Activated CD4-positive, alpha-beta T cell treated with anti-CD3 and anti-CD28 coated beads, Interleukin-2, amount 50 U/mL, for 4 hours (primary cell): ENCODE measurements around the gene TRIM47.
"Not testable (repeated sequence)": the region's sequence is repeated elsewhere in the genome, so short reads cannot be mapped to it uniquely, and the experiment has no call there.

Experiments used
- DNase-seq, 2 experiments: peaks; one replicate each; pipeline ENCODE4 v3.0.0-alpha.2; 2020

Gene TRIM47

GRCh38 chr17:75865404-75866188 is 12.8 kb downstream of the TRIM47 start:
- not testable (repeated sequence) for DNase-seq

DNA sequence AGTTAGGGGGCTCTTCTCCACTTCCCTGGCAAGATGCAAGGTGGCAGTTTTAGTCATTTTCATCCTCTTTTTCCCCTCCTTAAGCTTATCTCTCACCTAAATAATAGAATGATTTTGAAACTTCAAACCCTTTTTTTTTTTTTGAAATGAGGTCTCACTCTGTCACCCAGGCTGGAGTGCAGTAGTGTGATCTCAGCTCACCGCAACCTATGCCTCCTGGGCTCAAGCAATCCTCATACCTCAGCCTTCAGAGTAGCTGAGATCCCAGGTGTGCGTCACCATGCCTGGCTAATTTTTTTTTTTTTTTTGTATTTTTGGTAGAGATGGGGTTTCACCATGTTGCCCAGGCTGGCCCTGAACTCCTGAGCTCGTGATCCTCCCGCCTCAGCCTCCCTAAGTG is 13.5 kb downstream of the TRIM47 start:
- not testable (repeated sequence) for DNase-seq

- DNase-seq = no peak
Observed at GRCh38 chr17:75864448-75864871, 13.9 kb downstream of the TRIM47 start.

GRCh38 chr17:75861927-75862317 is 16.5 kb downstream of the TRIM47 start:
- DNase-seq = no peak

DNA sequence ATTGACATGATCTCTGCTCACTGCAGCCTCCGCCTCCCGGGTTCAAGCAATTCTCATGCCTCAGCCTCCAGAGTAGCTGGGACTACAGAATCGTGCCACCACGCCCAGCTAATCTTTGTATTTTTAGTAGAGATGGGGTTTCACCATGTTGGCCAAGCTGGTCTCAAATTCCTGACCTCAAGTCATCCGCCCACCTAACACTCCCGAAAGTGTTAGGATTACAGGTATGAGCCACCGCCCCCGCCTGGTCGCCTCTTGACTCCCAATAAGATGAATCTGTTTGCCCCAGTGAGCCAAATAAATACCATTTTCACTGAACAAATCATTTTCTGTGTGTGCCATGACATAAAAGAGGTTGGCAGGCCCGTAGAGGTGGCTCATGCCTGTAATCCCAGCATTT is 19.0 kb downstream of the TRIM47 start:
- not testable (repeated sequence) for DNase-seq

GRCh38 chr17:75856062-75856756 is 22.2 kb downstream of the TRIM47 start:
- no peak for DNase-seq

- DNase-seq = peak; percentile 97 to 98
Observed at GRCh38 chr17:75855310-75856061, 22.9 kb downstream of the TRIM47 start, which contains the start of gene WBP2. Gene WBP2, minus strand, starts transcription at chr17:75855335. Its CDS starts 38 bp downstream, at chr17:75855297.

GRCh38 chr17:75854881-75855309 is 23.5 kb downstream of the TRIM47 start:
- DNase-seq = no peak

DNA sequence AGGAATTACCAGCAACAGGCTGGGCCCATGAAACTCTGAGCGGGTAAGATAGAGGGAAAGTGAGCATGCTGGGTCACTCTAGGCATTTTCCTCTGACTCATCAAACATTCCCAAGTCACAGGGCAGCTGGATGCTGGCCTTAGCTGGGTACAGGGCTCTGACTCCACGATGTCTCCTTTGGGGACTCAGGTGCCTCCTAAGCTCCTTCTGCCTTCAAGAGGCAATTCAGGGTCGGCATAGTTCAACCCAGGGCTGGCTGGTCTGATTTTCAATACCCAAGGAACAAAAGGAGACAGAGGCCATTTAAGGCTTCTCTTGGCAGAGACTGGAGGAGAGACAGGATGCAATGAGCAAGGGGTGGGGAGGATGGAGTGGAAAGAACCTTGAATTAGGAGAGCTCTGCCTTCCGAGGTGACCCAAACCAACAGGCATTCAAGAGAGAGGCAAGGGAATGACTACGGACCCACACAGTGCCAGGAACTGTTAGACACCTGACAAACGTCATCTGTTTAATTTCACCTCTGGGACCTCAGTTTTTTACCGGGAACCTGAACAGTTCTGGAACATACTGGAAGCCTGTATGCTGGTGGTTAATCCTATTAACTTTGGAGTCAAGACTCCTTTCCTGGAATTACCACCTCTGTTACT is 24.2 kb downstream of the TRIM47 start:
- no peak for DNase-seq

DNA sequence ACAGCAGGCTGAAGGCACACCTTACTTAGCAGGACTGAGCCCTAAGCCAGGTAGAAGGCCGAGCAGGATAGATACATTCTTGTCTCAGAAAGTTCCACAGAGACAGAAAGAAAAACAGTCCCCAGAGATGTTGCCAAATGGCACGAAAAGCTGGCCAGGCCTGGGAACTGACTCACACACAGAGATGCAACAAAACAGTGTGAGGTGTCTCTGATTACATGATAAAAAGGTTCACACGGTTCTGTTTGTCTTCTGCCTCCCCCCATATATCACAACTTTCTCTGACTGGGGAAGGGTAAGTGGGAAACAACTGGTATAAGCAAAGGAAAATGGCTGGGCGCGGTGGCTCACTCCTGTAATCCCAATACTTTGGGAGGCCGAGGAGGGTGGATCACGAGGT is 24.9 kb downstream of the TRIM47 start:
- DNase-seq = no peak

GRCh38 chr17:75851693-75851991 is 26.7 kb downstream of the TRIM47 start:
- not testable (repeated sequence) for DNase-seq

DNA sequence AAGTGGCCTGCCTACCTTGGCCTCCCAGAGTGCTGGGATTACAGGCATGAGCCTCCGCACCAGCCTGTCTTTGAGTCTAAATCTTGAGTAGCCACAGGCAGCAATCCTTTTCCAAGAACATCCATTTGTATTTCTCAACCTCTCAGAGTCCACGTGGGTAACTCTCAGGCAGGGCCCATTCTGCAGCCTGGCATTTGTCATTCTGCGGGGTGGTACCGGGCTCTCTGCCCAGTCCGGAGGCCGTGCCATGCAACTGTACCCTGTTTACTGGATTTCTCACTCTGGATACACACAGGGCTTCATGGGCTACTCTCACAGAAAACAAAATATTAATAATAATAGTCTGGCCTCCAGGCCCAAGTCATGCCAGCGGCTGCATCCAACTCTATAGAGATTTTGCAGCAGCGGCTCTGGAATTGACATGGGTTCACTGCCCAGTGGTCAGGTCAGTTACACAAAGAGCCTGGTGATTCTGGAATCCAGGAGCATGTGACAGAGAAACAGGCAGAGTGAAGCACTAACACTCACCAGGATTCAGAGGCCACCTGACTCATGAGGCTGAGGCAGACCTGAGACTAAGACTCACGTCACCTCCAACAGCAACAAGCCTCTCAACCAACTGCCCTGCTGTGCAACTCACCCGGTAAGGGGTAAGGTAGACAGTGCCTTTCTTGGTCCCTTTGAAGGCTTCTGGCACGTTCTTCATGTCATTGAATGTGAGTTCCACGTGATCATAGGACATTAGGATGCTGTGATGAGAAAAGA is 27.3 kb downstream of the TRIM47 start:
- DNase-seq = no peak

DNA sequence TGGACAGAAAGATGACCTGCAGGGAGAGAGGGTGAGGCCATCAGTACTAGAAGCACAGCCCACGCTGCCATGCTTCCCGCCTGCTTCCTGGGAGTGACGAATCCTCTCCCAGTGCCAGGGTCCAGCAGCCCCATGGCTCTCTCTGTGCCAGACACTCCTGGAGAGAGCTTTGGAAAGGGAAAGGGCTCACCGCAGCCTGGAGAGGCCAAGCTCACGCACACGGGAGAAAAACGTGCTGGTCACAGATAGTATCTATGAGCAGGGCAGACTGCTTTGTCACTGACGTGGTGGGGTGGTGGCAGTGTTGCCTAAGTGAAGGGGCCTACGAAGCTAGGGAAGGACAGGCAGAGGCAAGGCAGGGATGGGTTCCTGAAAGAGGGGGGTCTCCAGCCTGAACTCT is 28.7 kb downstream of the TRIM47 start:
- DNase-seq = no peak

DNA sequence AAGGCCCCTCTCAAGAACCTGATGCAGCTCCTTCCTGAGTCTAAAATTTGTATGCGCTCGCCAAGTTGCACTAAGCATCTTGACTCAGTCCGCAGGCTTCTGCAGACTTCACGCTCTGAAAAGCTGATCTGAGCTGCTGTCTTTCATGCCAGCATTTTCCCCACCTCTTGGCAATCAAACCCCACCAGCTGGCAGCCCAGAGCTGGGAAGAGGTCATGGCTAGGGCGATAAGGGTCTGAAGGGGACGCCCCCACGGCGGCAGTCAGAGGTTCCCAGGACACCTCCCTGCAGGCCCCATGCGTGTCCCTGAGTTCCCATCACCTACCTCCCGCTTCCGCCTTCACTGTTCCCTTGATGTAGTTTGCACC is 29.1 kb downstream of the TRIM47 start:
- DNase-seq = no peak

DNA sequence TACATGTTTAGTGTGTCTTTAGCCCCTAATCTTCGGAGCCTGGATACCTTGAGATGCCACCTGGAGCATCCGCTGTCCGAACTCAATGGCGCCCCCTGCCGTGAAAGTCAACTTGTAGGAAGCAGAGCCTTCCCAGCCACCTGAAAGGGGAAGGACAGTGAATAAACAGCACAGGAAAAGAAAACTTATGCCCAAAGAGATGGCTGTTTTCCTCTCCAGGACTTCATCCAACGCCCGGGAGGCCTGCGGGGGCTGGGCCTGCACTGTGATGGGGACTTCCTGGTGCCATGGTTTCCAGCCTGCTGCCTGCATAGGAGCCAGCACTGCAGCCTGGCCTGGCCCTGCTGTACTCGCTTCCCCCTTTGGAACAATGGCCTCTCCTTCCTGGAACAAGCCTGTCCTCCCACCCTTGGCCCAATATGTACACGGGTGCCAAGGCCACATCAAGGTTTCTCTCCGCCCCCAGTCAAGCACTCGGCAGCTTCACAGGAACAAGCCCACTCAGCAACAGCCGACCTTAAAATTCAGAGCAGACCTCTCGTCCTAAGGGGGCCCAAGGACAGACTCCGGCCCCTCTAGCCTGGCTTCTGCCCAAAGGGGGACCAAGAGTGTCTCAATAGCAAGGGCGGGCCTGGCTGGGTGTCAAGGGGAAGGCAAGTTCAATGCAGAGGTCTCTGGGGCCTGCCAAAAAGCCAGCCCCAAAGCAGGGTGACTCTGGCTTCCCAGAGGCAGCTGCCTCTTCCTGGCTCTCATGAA is 29.7 kb downstream of the TRIM47 start:
- peak; percentile 84 to 87 for DNase-seq

GRCh38 chr17:75847614-75848522 is 30.5 kb downstream of the TRIM47 start:
- DNase-seq = no peak

- no peak for DNase-seq
Observed at GRCh38 chr17:75846692-75847613, 31.4 kb downstream of the TRIM47 start.

DNA sequence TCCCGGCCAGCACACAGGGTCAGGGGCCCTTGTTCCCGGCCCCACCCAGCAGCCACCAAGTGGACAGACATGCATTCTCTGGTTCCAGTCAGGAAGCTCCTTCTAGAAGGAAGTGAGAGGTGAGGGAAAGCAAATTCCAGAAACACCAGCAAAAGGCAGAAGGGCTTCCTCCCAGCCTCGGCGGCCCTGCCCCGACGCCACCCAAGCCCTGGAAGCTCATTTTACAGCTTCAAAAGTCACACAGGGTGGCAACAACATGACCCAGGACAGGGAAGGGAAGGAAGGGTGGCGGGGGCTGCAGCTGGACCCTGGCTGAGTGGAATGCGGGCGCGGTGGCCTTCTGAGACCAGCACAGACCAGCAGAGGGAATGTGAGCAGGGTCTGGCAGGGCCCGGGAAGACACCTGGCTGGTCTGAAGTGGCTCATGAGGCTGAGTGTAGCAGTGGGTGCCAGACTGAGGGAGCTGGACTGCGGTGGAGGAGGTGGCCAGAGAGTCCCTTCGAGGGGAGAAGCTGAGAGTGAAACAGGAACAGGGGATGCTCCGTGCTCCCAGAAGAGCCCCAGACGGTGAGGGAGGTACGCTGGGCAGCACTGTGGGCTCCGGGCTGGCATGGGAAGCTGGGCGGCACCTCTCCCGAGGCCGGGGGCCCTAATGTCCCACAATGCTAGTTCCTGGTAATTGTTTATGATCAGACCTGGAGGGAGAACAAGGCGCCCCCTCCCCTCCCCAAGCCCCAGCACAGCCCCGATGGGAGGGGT is 32.3 kb downstream of the TRIM47 start:
- DNase-seq = no peak
